ENCODE data around the gene HGD. TPM values are rescaled to one million over a fixed set of nuclear protein-coding genes. Genes with fewer than 3 reads are reported as not detected.

Gene HGD
- total and polyA plus RNA-seq, 2 of the 13 experiments (the other 11 are each of a cell fraction or from before 2014, with no cell fraction given) = 265 to 398 TPM

- TF ChIP-seq ZBTB46 (CRISPR knock-in tag; IDR thresholded peaks at IDR 0.05; ENCODE audit: borderline replicate concordance) (no peak), CEBPG (CRISPR knock-in tag; IDR thresholded peaks at IDR 0.05) (peak; percentile 97), FOSL2 (CRISPR knock-in tag; IDR thresholded peaks at IDR 0.05) (peak; percentile 79), ZNF512B (CRISPR knock-in tag; IDR thresholded peaks at IDR 0.05; ENCODE audit: borderline replicate concordance) (0 out of 2 replicates have a peak, but pooled peaks have one; percentile 37), HOXA9 (CRISPR knock-in tag; IDR thresholded peaks at IDR 0.05; ENCODE audit: borderline replicate concordance) (no peak), NKX3-1 (CRISPR knock-in tag; IDR thresholded peaks at IDR 0.05) (no peak), ZNF235 (CRISPR knock-in tag; IDR thresholded peaks at IDR 0.05; ENCODE audit: borderline replicate concordance) (no peak), PAX8 (CRISPR knock-in tag; IDR thresholded peaks at IDR 0.05; ENCODE audit: borderline replicate concordance) (no peak)
- TF ChIP-seq, protein P1, sequence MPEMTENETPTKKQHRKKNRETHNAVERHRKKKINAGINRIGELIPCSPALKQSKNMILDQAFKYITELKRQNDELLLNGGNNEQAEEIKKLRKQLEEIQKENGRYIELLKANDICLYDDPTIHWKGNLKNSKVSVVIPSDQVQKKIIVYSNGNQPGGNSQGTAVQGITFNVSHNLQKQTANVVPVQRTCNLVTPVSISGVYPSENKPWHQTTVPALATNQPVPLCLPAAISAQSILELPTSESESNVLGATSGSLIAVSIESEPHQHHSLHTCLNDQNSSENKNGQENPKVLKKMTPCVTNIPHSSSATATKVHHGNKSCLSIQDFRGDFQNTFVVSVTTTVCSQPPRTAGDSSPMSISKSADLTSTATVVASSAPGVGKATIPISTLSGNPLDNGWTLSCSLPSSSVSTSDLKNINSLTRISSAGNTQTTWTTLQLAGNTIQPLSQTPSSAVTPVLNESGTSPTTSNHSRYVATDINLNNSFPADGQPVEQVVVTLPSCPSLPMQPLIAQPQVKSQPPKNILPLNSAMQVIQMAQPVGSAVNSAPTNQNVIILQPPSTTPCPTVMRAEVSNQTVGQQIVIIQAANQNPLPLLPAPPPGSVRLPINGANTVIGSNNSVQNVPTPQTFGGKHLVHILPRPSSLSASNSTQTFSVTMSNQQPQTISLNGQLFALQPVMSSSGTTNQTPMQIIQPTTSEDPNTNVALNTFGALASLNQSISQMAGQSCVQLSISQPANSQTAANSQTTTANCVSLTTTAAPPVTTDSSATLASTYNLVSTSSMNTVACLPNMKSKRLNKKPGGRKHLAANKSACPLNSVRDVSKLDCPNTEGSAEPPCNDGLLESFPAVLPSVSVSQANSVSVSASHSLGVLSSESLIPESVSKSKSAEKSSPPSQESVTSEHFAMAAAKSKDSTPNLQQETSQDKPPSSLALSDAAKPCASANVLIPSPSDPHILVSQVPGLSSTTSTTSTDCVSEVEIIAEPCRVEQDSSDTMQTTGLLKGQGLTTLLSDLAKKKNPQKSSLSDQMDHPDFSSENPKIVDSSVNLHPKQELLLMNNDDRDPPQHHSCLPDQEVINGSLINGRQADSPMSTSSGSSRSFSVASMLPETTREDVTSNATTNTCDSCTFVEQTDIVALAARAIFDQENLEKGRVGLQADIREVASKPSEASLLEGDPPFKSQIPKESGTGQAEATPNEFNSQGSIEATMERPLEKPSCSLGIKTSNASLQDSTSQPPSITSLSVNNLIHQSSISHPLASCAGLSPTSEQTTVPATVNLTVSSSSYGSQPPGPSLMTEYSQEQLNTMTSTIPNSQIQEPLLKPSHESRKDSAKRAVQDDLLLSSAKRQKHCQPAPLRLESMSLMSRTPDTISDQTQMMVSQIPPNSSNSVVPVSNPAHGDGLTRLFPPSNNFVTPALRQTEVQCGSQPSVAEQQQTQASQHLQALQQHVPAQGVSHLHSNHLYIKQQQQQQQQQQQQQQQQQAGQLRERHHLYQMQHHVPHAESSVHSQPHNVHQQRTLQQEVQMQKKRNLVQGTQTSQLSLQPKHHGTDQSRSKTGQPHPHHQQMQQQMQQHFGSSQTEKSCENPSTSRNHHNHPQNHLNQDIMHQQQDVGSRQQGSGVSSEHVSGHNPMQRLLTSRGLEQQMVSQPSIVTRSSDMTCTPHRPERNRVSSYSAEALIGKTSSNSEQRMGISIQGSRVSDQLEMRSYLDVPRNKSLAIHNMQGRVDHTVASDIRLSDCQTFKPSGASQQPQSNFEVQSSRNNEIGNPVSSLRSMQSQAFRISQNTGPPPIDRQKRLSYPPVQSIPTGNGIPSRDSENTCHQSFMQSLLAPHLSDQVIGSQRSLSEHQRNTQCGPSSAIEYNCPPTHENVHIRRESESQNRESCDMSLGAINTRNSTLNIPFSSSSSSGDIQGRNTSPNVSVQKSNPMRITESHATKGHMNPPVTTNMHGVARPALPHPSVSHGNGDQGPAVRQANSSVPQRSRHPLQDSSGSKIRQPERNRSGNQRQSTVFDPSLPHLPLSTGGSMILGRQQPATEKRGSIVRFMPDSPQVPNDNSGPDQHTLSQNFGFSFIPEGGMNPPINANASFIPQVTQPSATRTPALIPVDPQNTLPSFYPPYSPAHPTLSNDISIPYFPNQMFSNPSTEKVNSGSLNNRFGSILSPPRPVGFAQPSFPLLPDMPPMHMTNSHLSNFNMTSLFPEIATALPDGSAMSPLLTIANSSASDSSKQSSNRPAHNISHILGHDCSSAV (CRISPR knock-in tag; IDR thresholded peaks at IDR 0.05; ENCODE audit: borderline replicate concordance) = no peak
- TF ChIP-seq, protein P2, sequence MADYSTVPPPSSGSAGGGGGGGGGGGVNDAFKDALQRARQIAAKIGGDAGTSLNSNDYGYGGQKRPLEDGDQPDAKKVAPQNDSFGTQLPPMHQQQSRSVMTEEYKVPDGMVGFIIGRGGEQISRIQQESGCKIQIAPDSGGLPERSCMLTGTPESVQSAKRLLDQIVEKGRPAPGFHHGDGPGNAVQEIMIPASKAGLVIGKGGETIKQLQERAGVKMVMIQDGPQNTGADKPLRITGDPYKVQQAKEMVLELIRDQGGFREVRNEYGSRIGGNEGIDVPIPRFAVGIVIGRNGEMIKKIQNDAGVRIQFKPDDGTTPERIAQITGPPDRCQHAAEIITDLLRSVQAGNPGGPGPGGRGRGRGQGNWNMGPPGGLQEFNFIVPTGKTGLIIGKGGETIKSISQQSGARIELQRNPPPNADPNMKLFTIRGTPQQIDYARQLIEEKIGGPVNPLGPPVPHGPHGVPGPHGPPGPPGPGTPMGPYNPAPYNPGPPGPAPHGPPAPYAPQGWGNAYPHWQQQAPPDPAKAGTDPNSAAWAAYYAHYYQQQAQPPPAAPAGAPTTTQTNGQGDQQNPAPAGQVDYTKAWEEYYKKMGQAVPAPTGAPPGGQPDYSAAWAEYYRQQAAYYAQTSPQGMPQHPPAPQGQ (CRISPR knock-in tag; IDR thresholded peaks at IDR 0.05; ENCODE audit: borderline replicate concordance) = no peak
- TF ChIP-seq, protein P3, sequence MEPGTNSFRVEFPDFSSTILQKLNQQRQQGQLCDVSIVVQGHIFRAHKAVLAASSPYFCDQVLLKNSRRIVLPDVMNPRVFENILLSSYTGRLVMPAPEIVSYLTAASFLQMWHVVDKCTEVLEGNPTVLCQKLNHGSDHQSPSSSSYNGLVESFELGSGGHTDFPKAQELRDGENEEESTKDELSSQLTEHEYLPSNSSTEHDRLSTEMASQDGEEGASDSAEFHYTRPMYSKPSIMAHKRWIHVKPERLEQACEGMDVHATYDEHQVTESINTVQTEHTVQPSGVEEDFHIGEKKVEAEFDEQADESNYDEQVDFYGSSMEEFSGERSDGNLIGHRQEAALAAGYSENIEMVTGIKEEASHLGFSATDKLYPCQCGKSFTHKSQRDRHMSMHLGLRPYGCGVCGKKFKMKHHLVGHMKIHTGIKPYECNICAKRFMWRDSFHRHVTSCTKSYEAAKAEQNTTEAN (CRISPR knock-in tag; conservative IDR thresholded peaks at IDR 0.05) = 0 out of 2 replicates have a peak, but pooled peaks have one; percentile 73
Observed at GRCh38 chr3:120682095-120682681, at the start of gene HGD (continued).

All from HepG2 (cell line).